OCI-LY7 (cell line): ENCODE measurements around the gene DNM2. TPM values are rescaled to one million over a fixed set of nuclear protein-coding genes. Genes with fewer than 3 reads are reported as not detected.

Experiments used
- BruUV-seq: library from RNA; stranded (reverse); fragments of 400-500 nt; replicated peaks from 2 replicates; lab custom pipeline; 2021; lab: Mats Ljungman, UMichigan
- CTCF ChIA-PET: fragments of 300-600 bp; sonication (Branson Sonifier 250); formaldehyde crosslinking; loops from one replicate; lab custom pipeline; 2022; ENCODE audit warnings: antibody characterized with exemption; ENCODE audit not compliant: unreplicated experiment; lab: Charles Lee
- POLR2A ChIA-PET: fragments of 300-600 bp; sonication (Branson Sonifier 250); formaldehyde crosslinking; loops from one replicate; lab custom pipeline; 2022; ENCODE audit warnings: antibody characterized with exemption; lab: Charles Lee
- DNase-seq: peaks from one replicate; pipeline ENCODE4 v3.0.0-alpha.2; 2015; ENCODE audit warnings: low spot score
- H2AFZ ChIP-seq: fragments of 200-600 bp; sonication (generic), shearing (Covaris generic); 2 replicates; pipeline ENCODE4 v1.6.1; 2014; ENCODE audit warnings: mild to moderate bottlenecking, antibody characterized with exemption, low read length, moderate library complexity
- H3K27ac ChIP-seq: fragments of 200-600 bp; sonication (generic); 2 replicates; pipeline ENCODE4 v1.5.1; 2014; ENCODE audit warnings: mixed run types, low read depth, mild to moderate bottlenecking, moderate library complexity, low read length, inconsistent platforms; ENCODE audit not compliant: poor library complexity, severe bottlenecking
- H3K36me3 ChIP-seq: fragments of 200-600 bp; sonication (generic); 2 replicates; pipeline ENCODE4 v1.6.1; 2014; ENCODE audit warnings: mild to moderate bottlenecking, antibody characterized with exemption, low read length, moderate library complexity, mixed read lengths; ENCODE audit not compliant: insufficient read depth
- H3K4me1 ChIP-seq: fragments of 200-600 bp; sonication (generic); 2 replicates; pipeline ENCODE4 v1.5.1; 2014; ENCODE audit warnings: mild to moderate bottlenecking, low read length; ENCODE audit not compliant: insufficient read depth, poor library complexity, severe bottlenecking
- H3K4me2 ChIP-seq: fragments of 200-600 bp; sonication (generic); 2 replicates; pipeline ENCODE4 v1.6.1; 2014; ENCODE audit warnings: mild to moderate bottlenecking, low read length
- H3K4me3 ChIP-seq: fragments of 200-600 bp; sonication (generic); 2 replicates; pipeline ENCODE4 v1.5.1; 2014; ENCODE audit warnings: mild to moderate bottlenecking, low read depth, low read length; ENCODE audit not compliant: poor library complexity, severe bottlenecking
- H3K79me2 ChIP-seq: fragments of 200-600 bp; sonication (generic); 2 replicates; pipeline ENCODE4 v1.6.1; 2016; ENCODE audit warnings: low read depth, mild to moderate bottlenecking, low read length, moderate library complexity, mixed read lengths; ENCODE audit not compliant: insufficient read depth
- H3K9me2 ChIP-seq: fragments of 200-600 bp; sonication (generic); 2 replicates; pipeline ENCODE4 v1.6.1; 2016; ENCODE audit warnings: mild to moderate bottlenecking, low read length, mixed read lengths; ENCODE audit not compliant: insufficient read depth
- H3K9me3 ChIP-seq: fragments of 200-600 bp; sonication (generic); 2 replicates; pipeline ENCODE4 v1.6.1; 2014; ENCODE audit warnings: mild to moderate bottlenecking, mixed run types, low read length, mixed read lengths
- H4K20me1 ChIP-seq: fragments of 200-600 bp; sonication (generic); 2 replicates; pipeline ENCODE4 v1.6.1; 2014; ENCODE audit warnings: mild to moderate bottlenecking, antibody characterized with exemption, low read length, moderate library complexity, mixed read lengths; ENCODE audit not compliant: insufficient read depth
- CTCF ChIP-seq: fragments of 200-600 bp; sonication (generic); conservative IDR thresholded peaks from 2 replicates; pipeline ENCODE4 v1.5.1; 2014; ENCODE audit warnings: mild to moderate bottlenecking, antibody characterized with exemption, low read length, moderate library complexity, mixed read lengths
- EZH2phosphoT487 ChIP-seq: fragments of 200-600 bp; sonication (generic); IDR thresholded peaks from 2 replicates; pipeline ENCODE4 v1.6.1; 2018; ENCODE audit warnings: low read depth, borderline replicate concordance, mild to moderate bottlenecking, mixed run types, antibody characterized with exemption, low read length, moderate library complexity, mixed read lengths
- intact Hi-C: fragments of 100-400 bp; cut with micrococcal nuclease; formaldehyde crosslinking; loops from one replicate; pipeline ENCODE4 v1.10.0; 2022; ENCODE audit not compliant: unreplicated experiment
- total RNA-seq, 2 experiments: library from RNA; depleted of rRNA in 1 of 2; stranded (reverse); fragments of >200 nt in 1 of 2; shearing (Covaris generic) in 1 of 2; gene quantifications; 2 replicates each; pipeline ENCODE4 v1.2.3, GENCODE V29; 2014 to 2022

DNM2 gene
- total RNA-seq, 2 experiments from 2014 or later: 139 to 165 TPM

GRCh38 chr19:10761443-10762250 lies 43.8 kb downstream of the DNM2 start:
- ChIA-PET CTCF (no interaction called here), POLR2A (interaction anchor here (0.6 to 2.2 kb wide), 3 partner anchors 16 to 45 kb away, joined by 3 to 8 read pairs (median 3); no protein-coding TSS in a partner anchor)
- H4K20me1 ChIP-seq: 0 out of 2 replicates have a peak, but pooled peaks cover 4% of the 10 kb centered on the region
- H3K36me3 ChIP-seq: peaks cover 37% of the 10 kb centered on the region
- no peak overlapping the region for H2AFZ ChIP-seq
- H3K27ac ChIP-seq: no peak overlapping the region
- TF ChIP-seq EZH2phosphoT487: no peak
- no peak for TF ChIP-seq CTCF
- no peaks in the 10 kb centered on the region for H3K9me3 ChIP-seq
- intact Hi-C loops: no loop called here
- H3K4me1 ChIP-seq: peaks cover 42% of the 10 kb centered on the region
- H3K4me3 ChIP-seq: no peak overlapping the region
- BruUV-seq: no TSS peak
- peaks cover 39% of the 10 kb centered on the region; the same call in 1 of the 2 replicates for H3K79me2 ChIP-seq
- H3K9me2 ChIP-seq: no peaks in the 10 kb centered on the region
- H3K4me2 ChIP-seq: no peak overlapping the region
- DNase-seq: no peak

DNA sequence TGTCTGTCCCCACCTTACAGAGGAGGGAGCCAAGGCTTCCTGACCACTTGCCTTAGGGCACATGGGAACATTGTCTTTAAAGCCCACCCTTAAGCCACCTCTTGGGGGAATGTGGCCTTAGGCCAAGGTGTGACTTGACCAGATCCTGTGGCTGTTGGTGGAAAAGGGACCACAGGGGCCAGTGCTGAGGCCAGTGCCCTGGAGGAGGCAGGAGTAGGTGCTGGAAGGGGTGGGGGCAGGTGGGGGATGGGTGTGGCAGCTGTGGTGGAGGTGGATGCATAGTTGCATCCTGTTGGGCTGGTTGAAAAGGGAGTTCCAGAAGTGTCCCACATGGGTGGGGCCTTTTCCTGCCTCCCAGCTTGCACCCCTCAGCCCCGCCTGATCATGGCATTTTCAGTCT lies 44.8 kb downstream of the DNM2 start:
- intact Hi-C loops: no loop called here
- TF ChIP-seq EZH2phosphoT487 (no peak), CTCF (no peak)
- CTCF ChIA-PET: no interaction called here
- H4K20me1 ChIP-seq: 0 out of 2 replicates have a peak, but pooled peaks cover 4% of the 10 kb centered on the region
- peaks cover 34% of the 10 kb centered on the region; the same call in 1 of the 2 replicates for H3K79me2 ChIP-seq
- peaks cover 36% of the 10 kb centered on the region for H3K36me3 ChIP-seq
- H3K27ac ChIP-seq: no peak overlapping the region
- no TSS peak for BruUV-seq
- no peak overlapping the region for H2AFZ ChIP-seq
- H3K9me3 ChIP-seq: no peaks in the 10 kb centered on the region
- no peak overlapping the region; the same call in 1 of the 2 replicates for H3K4me2 ChIP-seq
- no peak for DNase-seq
- peaks cover 42% of the 10 kb centered on the region for H3K4me1 ChIP-seq
- no peak overlapping the region for H3K4me3 ChIP-seq
- no peaks in the 10 kb centered on the region for H3K9me2 ChIP-seq
- POLR2A ChIA-PET: interaction anchor here (0.7 kb wide), 1 partner anchor 15 kb away, joined by 3 read pairs; no protein-coding TSS in a partner anchor

- TF ChIP-seq CTCF: no peak
- TF ChIP-seq EZH2phosphoT487: no peak
- H2AFZ ChIP-seq: no peak overlapping the region
- H3K27ac ChIP-seq: no peak overlapping the region
- peaks cover 38% of the 10 kb centered on the region for H3K36me3 ChIP-seq
- ChIA-PET CTCF (no interaction called here), POLR2A (no interaction called here)
- peaks cover 34% of the 10 kb centered on the region; the same call in 1 of the 2 replicates for H3K79me2 ChIP-seq
- intact Hi-C loops: no loop called here
- no peak overlapping the region for H3K4me2 ChIP-seq
- H3K9me2 ChIP-seq: no peaks in the 10 kb centered on the region
- BruUV-seq: no TSS peak
- no peak overlapping the region for H3K4me3 ChIP-seq
- no peak for DNase-seq
- H3K4me1 ChIP-seq: peaks cover 43% of the 10 kb centered on the region
- 0 out of 2 replicates have a peak, but pooled peaks cover 4% of the 10 kb centered on the region for H4K20me1 ChIP-seq
- H3K9me3 ChIP-seq: no peaks in the 10 kb centered on the region
These were observed 45.5 kb downstream of the DNM2 start for GRCh38 chr19:10763411-10763810.
